Smooth muscle cell (in vitro differentiated cells): ENCODE results near the gene ARID3C. TPM values are rescaled to one million over a fixed set of nuclear protein-coding genes. Genes with fewer than 3 reads are reported as not detected.

Experiments used
- DNase-seq: peaks from one replicate; lab custom pipeline; 2025; ENCODE audit not compliant: unreplicated experiment; lab: John Stamatoyannopoulos, UW
- H2AFZ ChIP-seq: fragments of 200-600 bp; sonication (generic); 2 replicates; pipeline ENCODE4 v1.6.0; 2016; ENCODE audit warnings: antibody characterized with exemption, low read depth, mild to moderate bottlenecking
- H3F3A ChIP-seq: fragments of 200-600 bp; sonication (generic); 2 replicates; pipeline ENCODE4 v1.6.0; 2017; ENCODE audit warnings: antibody characterized with exemption, low read depth
- H3K27ac ChIP-seq: fragments of 200-600 bp; sonication (generic); 2 replicates; pipeline ENCODE4 v1.5.1; 2016; ENCODE audit warnings: low read depth, mild to moderate bottlenecking
- H3K27me3 ChIP-seq: fragments of 200-600 bp; sonication (generic); 2 replicates; pipeline ENCODE4 v1.6.1; 2016; ENCODE audit warnings: low read depth, mild to moderate bottlenecking
- H3K36me3 ChIP-seq: fragments of 200-600 bp; sonication (generic); 2 replicates; pipeline ENCODE4 v1.5.1; 2016; ENCODE audit warnings: low read depth
- H3K4me1 ChIP-seq: fragments of 200-600 bp; sonication (generic); 2 replicates; pipeline ENCODE4 v1.5.1; 2016; ENCODE audit warnings: low read depth
- H3K4me2 ChIP-seq: fragments of 200-600 bp; sonication (generic); 2 replicates; pipeline ENCODE4 v1.6.0; 2016; ENCODE audit warnings: mild to moderate bottlenecking
- H3K4me3 ChIP-seq: fragments of 200-600 bp; sonication (generic); 2 replicates; pipeline ENCODE4 v1.5.1; 2016; ENCODE audit warnings: mild to moderate bottlenecking
- H3K79me2 ChIP-seq: fragments of 200-600 bp; sonication (generic); 2 replicates; pipeline ENCODE4 v1.6.0; 2016; ENCODE audit warnings: low read depth, mild to moderate bottlenecking
- H3K9ac ChIP-seq: fragments of 200-600 bp; sonication (generic); 2 replicates; pipeline ENCODE4 v1.6.0; 2016; ENCODE audit warnings: low read depth
- H3K9me3 ChIP-seq: fragments of 200-600 bp; sonication (generic); replicated peaks from 2 replicates; pipeline ENCODE4 v1.5.1; 2016; ENCODE audit warnings: low read depth
- H4K20me1 ChIP-seq: fragments of 200-600 bp; sonication (generic); 2 replicates; pipeline ENCODE4 v1.6.0; 2016; ENCODE audit warnings: low read depth
- CTCF ChIP-seq: fragments of 200-600 bp; sonication (generic); IDR thresholded peaks from 2 replicates; pipeline ENCODE4 v1.5.1; 2017; ENCODE audit warnings: borderline replicate concordance, mild to moderate bottlenecking, antibody characterized with exemption; ENCODE audit not compliant: insufficient read depth, poor library complexity, severe bottlenecking
- WGBS: methylation state at CpG from one replicate; pipeline ENCODE4 v1.1.7; 2016; ENCODE audit warnings: low lambda C conversion rate; 5-methylcytosine and 5-hydroxymethylcytosine counted together
- polyA plus RNA-seq: library from polyadenylated mRNA; unstranded; fragments of >200 nt; fragmentation: Nextera tagmentation; extraction: Ambion mirVana; gene quantifications from 2 replicates; pipeline ENCODE4 v1.2.1, GENCODE V29; 2016
- total RNA-seq: library from RNA; depleted of rRNA; stranded (reverse); fragments of >200 nt; gene quantifications from 2 replicates; pipeline ENCODE4 v1.2.3, GENCODE V29; 2014

The ARID3C gene
- total and polyA plus RNA-seq, 2 experiments from 2014 or later, result 0.40 TPM; not detected in 1

GRCh38 chr9:34611811-34612787 is 16.8 kb downstream of the ARID3C start, which contains the start of gene RPP25L:
Gene RPP25L, minus strand, starts transcription at chr9:34612097. Its CDS starts 801 bp downstream, at chr9:34611296.
- H3K27ac ChIP-seq, result peak within 1 kb of the TSS; percentile 55
- 2% methylated on average over 67 of the region's 77 CpGs for WGBS
- no peak for TF ChIP-seq CTCF
- peaks cover 3% of the 10 kb centered on the region for H3K79me2 ChIP-seq
- peak within 1 kb of the TSS; percentile 89 for H2AFZ ChIP-seq
- peaks cover 10% of the 10 kb centered on the region for H3K4me1 ChIP-seq
- peak within 1 kb of the TSS; percentile 97 for H3K4me2 ChIP-seq
- H3K9me3 ChIP-seq, result no peaks in the 10 kb centered on the region
- peaks cover 7% of the 10 kb centered on the region for H3F3A ChIP-seq
- peak within 1 kb of the TSS; percentile 82 for H3K4me3 ChIP-seq
- peaks cover 3% of the 10 kb centered on the region for H3K36me3 ChIP-seq
- H3K9ac ChIP-seq, result peak within 1 kb of the TSS; percentile 87
- DNase-seq, result peak; percentile 63
- no peaks in the 10 kb centered on the region for H3K27me3 ChIP-seq
- H4K20me1 ChIP-seq, result no peaks in the 10 kb centered on the region

DNA sequence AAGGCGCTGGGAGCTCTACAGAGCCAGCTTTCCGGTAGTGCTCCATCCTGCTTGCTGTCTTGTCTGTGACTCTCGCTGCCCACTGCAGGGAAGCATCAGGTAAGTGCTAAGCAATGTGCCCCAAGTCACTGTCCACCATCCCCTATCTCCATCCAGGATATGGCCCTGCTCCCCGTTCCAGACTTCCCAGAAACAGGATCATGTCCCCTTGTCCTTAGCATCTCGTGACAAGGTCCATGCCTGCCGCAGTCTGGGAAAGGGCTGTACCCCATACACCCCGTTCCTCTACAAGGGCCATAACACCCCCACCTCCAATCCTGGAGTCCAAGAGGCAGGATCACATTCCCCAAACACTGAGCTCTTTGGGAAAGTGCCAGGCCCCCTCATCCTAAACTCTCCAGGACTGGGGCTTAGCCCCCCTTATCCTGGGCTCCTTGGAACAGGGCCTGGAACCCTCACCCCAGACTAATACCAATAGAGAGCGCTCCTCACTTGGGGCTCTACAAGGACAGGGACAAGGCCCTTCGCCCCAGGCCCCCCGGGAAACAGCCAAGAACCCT is 17.5 kb downstream of the ARID3C start:
- peaks cover 3% of the 10 kb centered on the region for H3K79me2 ChIP-seq
- no peaks in the 10 kb centered on the region for H3K27me3 ChIP-seq
- H3K4me3 ChIP-seq, result peak overlapping the region; percentile 82
- H3K9ac ChIP-seq, result peak overlapping the region; percentile 87
- 65% methylated on average over 10 of the region's 10 CpGs for WGBS
- TF ChIP-seq CTCF, result no peak
- no peaks in the 10 kb centered on the region for H3K9me3 ChIP-seq
- peaks cover 1% of the 10 kb centered on the region for H3K36me3 ChIP-seq
- peak overlapping the region; percentile 89 for H2AFZ ChIP-seq
- peaks cover 10% of the 10 kb centered on the region for H3K4me1 ChIP-seq
- no peaks in the 10 kb centered on the region for H4K20me1 ChIP-seq
- H3K27ac ChIP-seq, result no peak overlapping the region
- H3F3A ChIP-seq, result peaks cover 7% of the 10 kb centered on the region
- peak overlapping the region; percentile 97 for H3K4me2 ChIP-seq
- no peak for DNase-seq

GRCh38 chr9:34610434-34611206 is 18.2 kb downstream of the ARID3C start:
- no peak overlapping the region for H3K9ac ChIP-seq
- 94% methylated on average over 20 of the region's 20 CpGs for WGBS
- no peaks in the 10 kb centered on the region for H3K27me3 ChIP-seq
- H3K4me1 ChIP-seq, result peaks cover 10% of the 10 kb centered on the region
- H3K4me2 ChIP-seq, result peak overlapping the region; percentile 97
- no peak for TF ChIP-seq CTCF
- H3K9me3 ChIP-seq, result no peaks in the 10 kb centered on the region
- H3K79me2 ChIP-seq, result peaks cover 3% of the 10 kb centered on the region
- H3K36me3 ChIP-seq, result no peaks in the 10 kb centered on the region
- DNase-seq, result no peak
- no peak overlapping the region for H2AFZ ChIP-seq
- H4K20me1 ChIP-seq, result no peaks in the 10 kb centered on the region
- H3F3A ChIP-seq, result peaks cover 7% of the 10 kb centered on the region
- H3K4me3 ChIP-seq, result no peak overlapping the region
- no peak overlapping the region for H3K27ac ChIP-seq
